GM04503 (cell line): ENCODE results near the gene ULK1.
"Not testable (repeated sequence)": the region's sequence is repeated elsewhere in the genome, so short reads cannot be mapped to it uniquely, and the experiment has no call there.

ENCODE experiments used
- DNase-seq: peaks from one replicate; pipeline ENCODE4 v3.0.0-alpha.2; 2012; ENCODE audit warnings: low read depth

ULK1 gene

GRCh38 chr12:131943389-131943788 lies 49.0 kb downstream of the ULK1 start:
- no peak for DNase-seq

DNA sequence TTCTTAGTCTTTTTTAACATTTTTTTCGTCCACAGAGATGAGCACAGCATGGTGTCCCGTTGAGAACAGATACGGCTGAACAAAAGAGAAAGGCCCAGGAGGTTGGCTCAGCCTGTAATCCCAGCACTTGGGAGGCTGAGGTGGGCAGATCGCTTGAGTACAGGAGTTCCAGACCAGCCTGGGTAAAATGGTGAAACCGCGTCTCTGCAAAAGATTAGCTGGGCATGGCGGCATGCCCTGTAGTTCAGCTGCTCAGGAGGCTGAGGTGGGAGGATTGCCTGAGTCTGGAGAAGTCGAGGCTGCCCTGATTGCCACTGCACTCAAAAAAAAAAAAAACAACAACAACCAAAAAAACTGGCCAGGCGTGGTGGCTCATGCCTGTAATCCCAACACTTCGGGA lies 49.5 kb downstream of the ULK1 start:
- DNase-seq, result no peak

DNA sequence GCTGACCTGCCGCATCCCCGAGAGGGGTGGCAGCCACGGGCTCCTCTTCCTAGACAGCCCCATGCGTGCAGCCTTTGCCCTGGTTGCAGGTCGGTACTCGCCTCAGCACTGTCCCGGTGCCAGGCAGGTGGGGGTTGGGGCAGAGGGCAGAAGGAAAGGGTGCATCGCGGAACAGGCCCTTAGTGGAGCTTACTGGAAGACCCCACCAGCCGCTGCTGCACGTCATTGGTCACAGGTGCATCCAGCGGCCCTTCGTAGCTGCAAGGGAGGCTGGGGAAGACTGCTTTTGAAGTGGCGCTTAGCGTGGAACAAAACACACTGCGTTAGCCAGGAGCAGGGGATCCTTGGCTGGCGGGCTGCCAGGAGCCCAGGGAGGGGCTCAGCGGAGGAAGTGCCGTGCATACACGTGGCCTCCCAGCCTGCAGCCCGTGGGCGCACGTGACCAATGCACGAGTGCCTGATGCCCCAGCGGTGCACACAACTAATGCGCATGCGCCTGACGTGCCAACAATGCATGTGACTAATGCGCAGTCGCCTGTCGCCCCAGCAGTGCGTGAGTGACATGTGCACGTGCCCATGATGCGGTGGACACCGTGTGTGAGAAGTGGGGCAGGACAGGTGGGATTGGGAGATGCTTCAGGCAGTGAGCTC lies 50.3 kb downstream of the ULK1 start:
- DNase-seq, result no peak

- no peak for DNase-seq
These were observed 52.3 kb downstream of the ULK1 start for GRCh38 chr12:131946757-131947156.

DNA sequence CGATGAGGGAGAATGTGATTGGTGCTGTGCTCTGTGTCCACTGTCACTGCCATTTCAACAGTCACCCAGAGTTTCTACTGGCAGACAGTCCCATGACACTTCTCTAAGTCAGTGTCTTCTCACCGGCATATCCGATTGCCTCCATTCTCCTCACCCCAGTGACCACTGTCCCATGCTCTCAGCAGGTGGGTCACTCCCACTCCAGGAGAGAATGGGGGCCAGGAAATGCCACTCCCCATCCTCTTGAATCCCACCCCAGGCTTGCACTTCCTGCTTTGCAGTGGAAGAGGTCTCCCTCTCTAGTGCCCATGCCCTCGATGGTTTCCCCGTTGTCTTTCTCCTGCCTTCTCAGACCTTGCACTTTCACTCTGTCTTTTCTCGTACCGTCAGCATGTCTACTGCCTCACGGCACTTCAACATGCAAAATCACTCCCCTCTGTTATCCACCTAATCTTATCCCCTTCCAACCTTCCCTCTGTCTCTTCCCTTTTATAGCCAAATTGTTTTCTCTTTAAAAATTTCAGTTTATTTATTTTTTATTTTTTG lies 53.1 kb downstream of the ULK1 start:
- DNase-seq, result no peak

DNA sequence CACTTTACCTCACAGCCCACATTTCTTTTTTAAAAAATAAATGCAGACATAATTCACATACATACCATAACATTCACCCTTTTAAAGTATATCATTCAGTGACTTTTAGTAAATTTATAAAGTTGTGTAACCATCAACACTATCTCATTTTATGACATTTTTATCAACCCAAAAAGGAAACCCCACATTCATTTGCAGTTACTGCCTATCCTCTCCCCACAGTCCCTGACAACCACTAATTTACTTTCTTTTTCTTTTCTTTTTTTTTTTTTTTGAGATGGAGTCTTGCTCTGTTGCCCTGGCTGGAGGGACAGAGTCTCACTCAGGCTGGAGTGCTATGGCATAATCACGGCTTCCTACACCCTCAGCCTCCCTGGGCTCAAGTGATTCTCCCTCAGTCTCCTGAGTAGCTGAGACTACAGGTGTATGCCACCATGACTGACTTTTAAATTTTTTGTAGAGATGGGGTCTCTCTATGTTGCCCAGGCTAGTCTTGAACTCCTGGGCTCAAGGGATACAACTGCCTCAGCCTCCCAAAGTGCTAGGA lies 53.8 kb downstream of the ULK1 start:
- no peak for DNase-seq

GRCh38 chr12:131948713-131949430 lies 54.5 kb downstream of the ULK1 start:
- DNase-seq, result not testable (repeated sequence)

DNA sequence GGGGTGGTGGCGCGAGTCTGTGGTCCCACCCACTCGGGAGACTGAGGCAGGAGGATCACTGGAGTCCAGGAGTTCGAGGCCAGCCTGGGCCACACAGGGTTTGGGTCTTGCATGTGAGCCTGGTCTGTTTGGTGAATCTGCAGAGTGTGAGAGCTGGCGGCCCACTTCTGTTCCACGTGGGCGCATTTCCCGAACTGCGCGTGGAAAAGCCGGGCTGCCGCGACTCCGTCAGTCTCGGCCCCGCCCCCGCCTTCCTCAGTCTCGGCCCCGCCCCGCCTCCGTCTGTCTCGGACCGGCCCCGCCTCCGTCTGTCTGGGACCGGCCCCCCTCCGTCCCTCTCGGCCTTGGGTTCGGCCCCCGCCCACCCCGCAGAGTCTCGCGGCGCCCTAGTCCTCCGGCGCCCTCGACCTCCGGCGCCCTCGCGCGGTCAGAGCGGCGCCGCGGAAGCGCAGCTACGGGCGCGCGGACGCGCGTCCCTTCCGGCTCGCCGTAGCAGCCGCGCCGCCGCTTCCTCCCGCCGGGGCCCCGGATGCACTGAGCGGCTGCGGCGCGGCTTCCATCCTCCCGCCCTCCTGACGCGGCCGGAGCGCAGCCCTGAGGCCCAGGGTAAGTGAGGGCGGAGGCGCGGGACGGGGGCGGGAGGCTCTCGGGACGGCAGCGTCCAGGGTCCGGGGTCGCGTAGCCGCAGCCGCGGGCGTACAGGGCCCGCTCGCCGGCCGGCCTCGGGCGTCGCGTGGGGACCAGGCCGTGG lies 55.2 kb downstream of the ULK1 start, which contains the start of gene EP400:
TSS of gene EP400 (plus strand) at position 512 of the 751 bp plus-strand sequence. CDS start 10,678 bp downstream, outside the sequence.
- DNase-seq, result peak; percentile 67

- DNase-seq, result no peak
These were observed 55.9 kb downstream of the ULK1 start for GRCh38 chr12:131950182-131950913.

DNA sequence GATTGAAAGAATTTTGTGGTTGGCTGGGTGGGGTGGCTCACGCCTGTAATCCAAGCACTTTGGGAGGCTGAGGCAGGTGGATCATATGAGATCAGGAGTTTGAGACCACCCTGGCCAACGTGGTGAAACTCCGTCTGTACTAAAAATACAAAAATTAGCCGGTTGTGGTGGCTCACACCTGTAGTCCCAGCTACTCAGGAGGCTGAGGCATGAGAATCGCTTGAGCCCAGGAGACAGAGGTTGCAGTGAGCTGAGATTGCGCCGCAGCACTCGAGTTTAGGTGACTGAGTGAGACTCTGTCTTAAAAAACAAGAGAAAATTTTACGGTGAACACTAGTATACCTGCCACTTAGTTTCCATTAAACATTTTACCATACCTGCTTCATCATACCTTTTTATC lies 59.4 kb downstream of the ULK1 start:
- DNase-seq, result not testable (repeated sequence)

DNA sequence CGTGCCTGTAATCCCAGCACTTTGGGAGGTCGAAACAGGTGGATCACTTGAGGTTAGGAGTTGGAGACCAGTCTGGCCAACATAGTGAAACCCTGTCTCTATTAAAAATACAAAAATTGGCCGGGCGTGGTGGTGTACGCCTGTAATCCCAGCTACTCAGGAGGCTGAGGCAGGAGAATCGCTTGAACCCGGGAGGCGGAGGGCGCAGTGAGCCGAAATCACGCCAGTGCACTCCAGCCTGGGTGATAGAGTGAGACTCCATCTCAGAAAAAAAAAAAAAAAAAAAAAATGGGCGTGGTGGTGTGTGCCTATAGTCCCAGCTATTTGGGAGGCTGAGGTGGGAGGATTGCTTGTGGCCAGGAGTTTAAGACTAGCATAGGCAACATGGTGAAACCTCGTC lies 60.0 kb downstream of the ULK1 start:
- DNase-seq, result not testable (repeated sequence)

DNA sequence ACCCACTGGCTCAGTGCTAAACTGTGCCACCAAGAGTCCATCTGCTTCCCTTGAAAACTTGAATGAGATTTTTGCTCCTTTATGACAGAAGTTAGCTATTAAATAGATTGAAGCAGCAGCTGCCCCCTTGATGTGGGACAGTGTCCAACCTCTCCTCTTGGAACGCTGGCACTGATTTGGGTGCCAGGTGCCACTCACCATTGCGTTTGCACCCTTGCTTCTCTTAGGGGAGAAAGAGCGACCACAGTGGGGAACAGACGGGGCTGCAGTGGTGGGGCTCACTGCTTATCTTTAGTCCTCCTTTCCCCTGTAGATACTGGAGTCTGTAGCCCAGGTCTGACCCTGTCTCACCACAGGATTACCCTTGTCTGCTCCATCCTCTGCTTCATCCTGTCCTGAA lies 64.7 kb downstream of the ULK1 start:
- no peak for DNase-seq

GRCh38 chr12:131959641-131960589 lies 65.5 kb downstream of the ULK1 start:
- DNase-seq, result no peak

DNA sequence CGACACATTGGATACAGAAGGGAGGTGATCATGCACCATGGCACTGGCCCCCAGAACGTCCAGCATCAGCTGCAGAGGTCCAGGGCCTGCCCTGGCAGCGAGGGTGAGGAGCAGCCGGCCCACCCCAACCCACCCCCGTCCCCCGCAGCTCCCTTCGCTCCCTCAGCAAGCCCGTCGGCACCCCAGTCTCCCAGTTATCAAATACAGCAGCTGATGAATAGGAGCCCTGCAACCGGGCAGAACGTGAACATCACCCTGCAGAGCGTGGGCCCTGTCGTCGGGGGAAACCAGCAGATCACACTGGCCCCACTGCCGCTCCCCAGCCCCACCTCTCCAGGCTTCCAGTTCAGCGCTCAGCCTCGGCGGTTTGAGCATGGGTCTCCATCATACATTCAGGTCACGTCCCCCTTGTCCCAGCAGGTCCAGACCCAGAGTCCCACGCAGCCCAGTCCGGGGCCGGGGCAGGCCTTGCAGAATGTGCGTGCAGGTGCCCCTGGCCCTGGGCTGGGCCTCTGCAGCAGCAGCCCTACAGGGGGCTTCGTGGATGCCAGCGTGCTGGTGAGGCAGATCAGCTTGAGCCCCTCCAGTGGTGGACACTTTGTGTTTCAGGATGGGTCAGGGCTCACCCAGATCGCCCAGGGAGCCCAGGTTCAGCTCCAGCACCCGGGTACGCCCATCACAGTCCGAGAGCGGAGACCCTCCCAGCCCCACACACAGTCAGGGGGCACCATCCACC lies 66.3 kb downstream of the ULK1 start:
- not testable (repeated sequence) for DNase-seq

DNA sequence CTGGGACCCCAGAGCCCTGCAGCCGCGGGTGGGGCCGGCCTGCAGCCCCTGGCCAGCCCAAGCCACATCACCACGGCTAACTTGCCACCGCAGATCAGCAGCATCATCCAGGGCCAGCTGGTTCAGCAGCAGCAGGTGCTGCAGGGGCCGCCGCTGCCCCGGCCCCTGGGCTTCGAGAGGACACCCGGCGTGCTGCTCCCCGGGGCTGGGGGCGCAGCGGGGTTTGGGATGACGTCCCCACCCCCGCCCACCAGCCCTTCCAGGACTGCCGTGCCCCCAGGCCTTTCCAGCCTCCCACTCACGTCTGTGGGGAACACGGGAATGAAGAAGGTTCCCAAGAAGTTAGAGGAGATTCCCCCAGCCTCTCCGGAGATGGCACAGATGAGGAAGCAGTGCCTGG lies 66.9 kb downstream of the ULK1 start:
- DNase-seq, result not testable (repeated sequence)

GRCh38 chr12:131962069-131962468 lies 67.6 kb downstream of the ULK1 start:
- no peak for DNase-seq

DNA sequence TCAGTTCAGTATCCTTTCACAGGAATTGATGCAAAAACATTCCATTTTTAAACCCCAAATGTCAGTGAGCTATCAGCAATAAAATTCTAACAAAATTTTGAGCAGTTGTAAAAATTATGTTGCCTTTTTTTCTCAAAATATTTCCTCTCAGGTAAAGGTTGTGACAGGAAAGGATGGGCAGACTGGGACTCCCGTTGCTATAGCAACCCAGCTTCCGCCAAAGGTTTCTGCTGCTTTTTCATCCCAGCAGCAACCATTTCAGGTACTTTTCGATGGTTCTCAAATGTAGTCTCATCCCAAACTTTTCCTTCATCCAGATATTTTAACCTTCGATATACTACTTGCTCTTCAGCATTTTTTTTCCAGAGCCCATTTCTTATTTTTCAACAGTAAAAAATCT lies 69.0 kb downstream of the ULK1 start:
- DNase-seq, result no peak

DNA sequence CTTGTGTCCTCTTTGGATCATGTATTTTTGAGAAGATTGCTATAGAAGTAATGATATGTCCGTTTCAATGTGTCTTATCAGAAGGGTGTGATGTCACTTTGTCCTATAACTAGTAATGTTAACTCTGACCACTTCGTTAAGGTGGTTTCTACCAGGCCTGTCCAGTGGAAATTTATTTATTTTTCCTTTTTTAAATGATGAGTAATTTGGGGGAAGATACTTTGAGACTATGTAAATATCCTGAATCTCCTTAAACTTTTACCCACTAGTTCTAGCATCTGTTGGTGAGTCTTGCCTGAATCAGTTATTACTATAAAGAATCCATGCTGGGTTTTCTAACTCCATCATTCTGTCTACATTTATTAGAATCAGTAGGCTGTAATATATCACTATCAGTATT lies 70.7 kb downstream of the ULK1 start:
- DNase-seq, result no peak

- no peak for DNase-seq
These were observed 76.8 kb downstream of the ULK1 start for GRCh38 chr12:131971226-131971625.
